ENCODE results near the gene ABCC1.

Gene ABCC1

GRCh38 chr16:16073891-16074881 is 124.8 kb downstream of the ABCC1 start:
- no peak overlapping the region for H3K4me3 ChIP-seq (ENCODE audit: low read length)
- DNase-seq (ENCODE audit: low read depth) = no peak
- TF ChIP-seq CTCF (IDR thresholded peaks at IDR 0.05; ENCODE audit: insufficient read depth, low read depth, low read length, missing control alignments) = no peak

GRCh38 chr16:16075488-16076422 is 126.3 kb downstream of the ABCC1 start:
- TF ChIP-seq CTCF (IDR thresholded peaks at IDR 0.05; ENCODE audit: insufficient read depth, low read depth, low read length, missing control alignments) = no peak
- DNase-seq (ENCODE audit: low read depth) = no peak

GRCh38 chr16:16076423-16076813 is 127.0 kb downstream of the ABCC1 start:
- no peak overlapping the region for H3K4me3 ChIP-seq (ENCODE audit: low read length)
- DNase-seq (ENCODE audit: low read depth) = no peak
- no peak for TF ChIP-seq CTCF (IDR thresholded peaks at IDR 0.05; ENCODE audit: insufficient read depth, low read depth, low read length, missing control alignments)

More at GRCh38 chr16:16075488-16076422, 126.3 kb downstream of the ABCC1 start:
- H3K4me3 ChIP-seq (ENCODE audit: low read length) = no peak overlapping the region

GRCh38 chr16:16080465-16081065 is 131.1 kb downstream of the ABCC1 start:
- H3K4me3 ChIP-seq (ENCODE audit: low read length) = no peak overlapping the region
- DNase-seq (ENCODE audit: low read depth) = no peak
- no peak for TF ChIP-seq CTCF (IDR thresholded peaks at IDR 0.05; ENCODE audit: insufficient read depth, low read depth, low read length, missing control alignments)

GRCh38 chr16:16081141-16081540 is 131.7 kb downstream of the ABCC1 start:
- no peak for TF ChIP-seq CTCF (IDR thresholded peaks at IDR 0.05; ENCODE audit: insufficient read depth, low read depth, low read length, missing control alignments)
- no peak overlapping the region for H3K4me3 ChIP-seq (ENCODE audit: low read length)
- DNase-seq (ENCODE audit: low read depth) = no peak

GRCh38 chr16:16082255-16082654 is 132.8 kb downstream of the ABCC1 start:
- DNase-seq (ENCODE audit: low read depth) = no peak
- no peak for TF ChIP-seq CTCF (IDR thresholded peaks at IDR 0.05; ENCODE audit: insufficient read depth, low read depth, low read length, missing control alignments)
- H3K4me3 ChIP-seq (ENCODE audit: low read length) = no peak overlapping the region
